Spinal cord (tissue), 10 donors: Measurements from ENCODE around the gene PPDPF. TPM values are rescaled to one million over a fixed set of nuclear protein-coding genes. Genes with fewer than 3 reads are reported as not detected.
"Not testable (repeated sequence)": the region's sequence is repeated elsewhere in the genome, so short reads cannot be mapped to it uniquely, and the experiment has no call there.

Source experiments
- DNase-seq, 6 donors: peaks; one replicate each; pipeline versions ENCODE4 v3.0.0 to v3.0.0-alpha.2; 2013 to 2015; ENCODE audit warnings: low spot score in 6 of 6, low read depth in 4 of 6
- H3K27ac ChIP-seq: one replicate; pipeline ENCODE4 v1.5.1; 2013; ENCODE audit warnings: low read depth, low read length, control low read depth
- H3K27me3 ChIP-seq: one replicate; pipeline ENCODE4 v1.6.1; 2013; ENCODE audit warnings: low read length; ENCODE audit not compliant: control insufficient read depth, insufficient read depth
- H3K36me3 ChIP-seq: one replicate; pipeline ENCODE4 v1.6.1; 2013; ENCODE audit warnings: low read length; ENCODE audit not compliant: control insufficient read depth, insufficient read depth
- H3K4me1 ChIP-seq: one replicate; pipeline ENCODE4 v1.6.1; 2013; ENCODE audit warnings: low read length; ENCODE audit not compliant: control insufficient read depth, insufficient read depth
- H3K4me3 ChIP-seq: one replicate; pipeline ENCODE4 v1.5.1; 2013; ENCODE audit warnings: low read depth, low read length, control low read depth
- H3K9me3 ChIP-seq: one replicate; pipeline ENCODE4 v1.6.1; 2013; ENCODE audit warnings: low read length; ENCODE audit not compliant: control insufficient read depth, insufficient read depth
- WGBS: methylation state at CpG from one replicate; pipeline ENCODE4 v1.1.5; 2013; ENCODE audit warnings: missing lambda C conversion rate; ENCODE audit not compliant: insufficient coverage; 5-methylcytosine and 5-hydroxymethylcytosine counted together
- polyA plus RNA-seq, 2 donors: library from polyadenylated mRNA; unstranded; fragments of 120-200 nt; gene quantifications; one replicate each; pipeline ENCODE4 v1.2.1, GENCODE V29; 2013; ENCODE audit not compliant: insufficient read length in 2 of 2
- total RNA-seq, 2 donors: library from RNA; depleted of rRNA in 1 of 2; stranded (reverse); fragments of 120-200 nt in 1 of 2; fragments of >200 nt in 1 of 2; gene quantifications; one replicate each; pipeline versions ENCODE4 v1.2.3 to v1.2.4, GENCODE V29; 2013 to 2014
- donor health status: healthy.

PPDPF gene
- total and polyA plus RNA-seq, 4 donors = 19.9 to 467 (median 266) TPM

DNA sequence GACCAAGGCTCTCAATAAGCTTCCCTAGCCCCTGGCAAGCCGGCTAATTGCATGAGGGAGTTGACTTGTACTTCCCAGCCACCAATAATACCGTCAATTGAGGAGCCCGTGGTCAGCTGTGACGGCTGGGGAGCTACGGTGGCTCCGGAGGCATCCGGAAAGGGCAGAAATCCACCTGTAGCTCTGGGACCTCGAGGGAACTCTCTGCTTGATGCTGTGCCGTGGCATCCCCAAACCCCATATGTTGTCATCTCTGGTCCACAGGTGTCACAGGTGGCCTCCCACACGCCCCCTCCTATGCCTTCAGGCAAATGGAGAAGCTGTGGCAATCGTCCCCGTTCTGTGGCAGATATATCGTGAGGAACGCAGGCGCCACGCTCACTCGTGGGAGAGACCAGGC, 42.6 kb upstream of the PPDPF start:
- 76% methylated on average over 15 of the region's 17 CpGs for WGBS
- no peaks in the 10 kb centered on the region for H3K9me3 ChIP-seq
- H3K4me3 ChIP-seq = no peak overlapping the region
- no peak overlapping the region for H3K27ac ChIP-seq
- peaks cover 2% of the 10 kb centered on the region for H3K36me3 ChIP-seq
- H3K27me3 ChIP-seq = peaks cover 25% of the 10 kb centered on the region
- no peak for DNase-seq
- H3K4me1 ChIP-seq = peaks cover 50% of the 10 kb centered on the region

DNA sequence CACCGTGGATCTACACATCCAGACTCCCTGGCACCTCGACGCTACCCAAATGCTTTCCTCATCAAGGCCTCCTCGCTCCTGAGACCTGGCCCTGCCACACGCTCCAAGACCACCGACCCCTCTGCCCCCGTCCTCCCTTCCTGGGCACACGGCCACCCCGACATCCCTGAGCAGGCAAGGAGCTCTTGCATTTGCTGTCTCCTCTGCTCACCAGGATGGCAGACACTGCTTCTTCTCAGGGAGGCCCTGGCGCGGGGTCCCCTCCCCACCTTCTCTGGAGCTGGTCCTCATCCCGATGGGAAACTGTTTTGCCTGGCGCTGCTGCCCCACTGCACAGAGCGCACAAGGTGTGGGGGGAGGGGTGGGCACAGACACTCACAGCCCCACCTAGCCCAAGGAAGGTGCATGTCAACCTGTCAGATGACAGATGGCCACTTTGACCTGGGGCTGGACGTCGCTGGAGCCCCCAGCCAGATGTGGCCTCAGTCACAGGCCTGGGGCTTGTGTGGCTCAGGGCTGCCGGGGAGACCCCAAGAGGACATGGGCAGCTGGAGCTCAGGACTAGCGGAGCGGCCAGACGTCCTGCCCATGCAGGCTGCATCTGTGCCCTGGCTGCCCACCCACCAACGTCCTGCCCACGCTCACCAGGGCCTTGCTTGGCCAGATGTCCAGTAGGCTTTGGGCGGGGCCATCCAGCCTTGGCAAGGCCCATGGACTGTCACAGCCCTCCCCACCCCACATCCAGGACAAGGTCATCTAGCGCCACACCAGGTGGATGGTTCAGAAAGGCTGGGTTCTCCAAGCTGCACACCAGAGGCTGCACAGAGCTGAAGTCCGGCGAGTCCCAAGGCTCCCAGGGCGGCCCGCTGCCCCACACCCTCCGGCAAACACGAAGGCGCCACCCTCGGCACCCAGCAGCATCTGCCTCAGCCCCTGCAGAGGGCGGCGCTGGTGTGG, 41.9 kb upstream of the PPDPF start:
- Histone ChIP-seq H3K27me3 (peaks cover 19% of the 10 kb centered on the region), H3K36me3 (peaks cover 2% of the 10 kb centered on the region), H3K4me1 (peaks cover 50% of the 10 kb centered on the region), H3K27ac (no peak overlapping the region), H3K4me3 (no peak overlapping the region), H3K9me3 (no peaks in the 10 kb centered on the region)
- 89% methylated on average over 32 of the region's 34 CpGs for WGBS
- no peak for DNase-seq

DNA sequence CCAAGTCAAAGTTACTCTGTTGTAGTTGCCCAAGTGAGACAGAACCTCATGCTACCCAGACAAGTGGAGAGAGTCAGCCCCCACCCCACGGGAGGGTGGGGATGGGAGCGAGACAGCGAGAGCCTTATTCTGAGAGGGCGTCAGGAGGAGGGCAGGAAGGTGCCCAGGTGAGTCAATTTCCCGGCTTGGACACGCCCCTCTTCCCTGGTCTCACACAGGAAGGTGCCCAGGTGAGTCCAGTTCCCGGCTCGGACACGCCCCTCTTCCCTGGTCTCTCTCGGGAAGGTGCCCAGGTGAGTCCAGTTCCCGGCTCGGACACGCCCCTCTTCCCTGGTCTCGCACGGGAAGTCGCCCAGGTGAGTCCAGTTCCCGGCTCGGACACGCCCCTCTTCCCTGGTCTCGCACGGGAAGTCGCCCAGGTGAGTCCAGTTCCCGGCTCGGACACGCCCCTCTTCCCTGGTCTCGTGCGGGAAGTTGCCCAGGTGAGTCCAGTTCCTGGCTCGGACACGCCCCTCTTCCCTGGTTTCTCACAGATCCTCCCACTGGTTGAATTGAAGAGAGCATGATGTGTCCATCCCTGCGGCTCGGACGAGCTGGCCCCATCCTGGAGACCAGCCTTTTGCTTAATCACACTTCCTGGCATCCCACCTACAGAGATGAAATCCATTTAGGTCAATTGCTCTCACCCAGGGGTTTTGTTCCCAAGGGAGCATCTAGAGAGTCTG, 40.7 kb upstream of the PPDPF start:
- H3K27ac ChIP-seq = not testable (repeated sequence)
- 67% methylated on average over 28 of the region's 32 CpGs for WGBS
- H3K27me3 ChIP-seq = peaks cover 12% of the 10 kb centered on the region

DNA sequence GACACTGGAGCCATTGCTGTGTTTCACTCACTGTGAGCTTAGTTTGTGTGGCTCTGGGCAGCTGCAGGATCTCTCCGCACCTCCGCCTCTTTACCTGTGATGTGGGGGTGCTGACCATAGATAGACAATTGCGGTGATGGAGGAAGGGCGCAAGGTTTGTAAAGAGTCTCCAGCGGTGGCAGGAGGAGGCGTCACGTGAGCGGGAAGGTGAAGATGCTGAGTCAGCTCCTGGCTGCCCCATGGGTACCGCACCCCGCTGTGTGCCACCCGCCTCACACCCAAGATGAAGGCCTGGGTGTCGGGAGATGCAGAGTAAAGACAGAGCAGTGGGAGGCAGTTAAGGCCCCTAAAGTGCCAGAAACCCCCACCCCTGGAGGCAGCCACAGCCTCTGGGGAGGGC, 39.1 kb upstream of the PPDPF start:
- Histone ChIP-seq H3K27ac (no peak overlapping the region), H3K4me1 (peaks cover 41% of the 10 kb centered on the region), H3K27me3 (no peaks in the 10 kb centered on the region), H3K9me3 (no peaks in the 10 kb centered on the region), H3K36me3 (peaks cover 5% of the 10 kb centered on the region), H3K4me3 (no peak overlapping the region)
- DNase-seq = no peak
- 72% methylated on average over 8 of the region's 12 CpGs for WGBS

More for the DNA sequence above, 40.7 kb upstream of the PPDPF start:
- not testable (repeated sequence) for DNase-seq, H3K4me3 ChIP-seq, H3K9me3 ChIP-seq, H3K36me3 ChIP-seq
- H3K4me1 ChIP-seq = peaks cover 47% of the 10 kb centered on the region

DNA sequence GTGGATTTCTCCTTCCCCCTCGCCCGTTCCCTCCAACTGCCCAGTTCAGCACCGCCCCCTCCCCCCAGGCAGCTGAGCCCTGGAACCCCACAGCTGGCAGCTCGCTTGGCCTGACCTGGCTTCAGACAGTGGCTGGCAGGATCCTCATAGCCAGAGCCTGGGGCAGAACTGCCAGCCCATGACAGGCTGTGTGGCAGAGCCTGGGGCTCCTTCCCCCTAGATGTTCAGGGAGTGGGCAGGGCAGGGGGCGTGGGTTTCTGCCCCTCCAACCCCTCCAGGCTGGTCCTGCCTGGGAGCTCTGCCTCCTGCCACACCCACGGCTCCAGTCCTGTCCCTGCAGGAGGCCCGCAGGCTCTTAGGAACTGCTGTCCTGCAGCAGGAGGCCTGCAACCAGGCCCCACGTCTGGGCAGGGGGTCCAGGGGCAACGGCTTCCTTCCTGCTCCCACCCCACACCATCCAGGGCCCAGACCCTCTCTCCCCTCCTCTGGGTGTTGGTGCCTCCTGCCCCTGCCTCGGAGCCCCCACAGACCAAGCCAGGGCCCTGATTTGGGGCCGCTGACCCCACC, 38.5 kb upstream of the PPDPF start:
- Histone ChIP-seq H3K9me3 (no peaks in the 10 kb centered on the region), H3K36me3 (peaks cover 9% of the 10 kb centered on the region), H3K4me1 (peaks cover 39% of the 10 kb centered on the region), H3K27ac (no peak overlapping the region), H3K27me3 (peaks cover under 1% of the 10 kb centered on the region), H3K4me3 (no peak overlapping the region)
- 50% methylated on average over 11 of the region's 11 CpGs for WGBS
- DNase-seq = no peak

DNA sequence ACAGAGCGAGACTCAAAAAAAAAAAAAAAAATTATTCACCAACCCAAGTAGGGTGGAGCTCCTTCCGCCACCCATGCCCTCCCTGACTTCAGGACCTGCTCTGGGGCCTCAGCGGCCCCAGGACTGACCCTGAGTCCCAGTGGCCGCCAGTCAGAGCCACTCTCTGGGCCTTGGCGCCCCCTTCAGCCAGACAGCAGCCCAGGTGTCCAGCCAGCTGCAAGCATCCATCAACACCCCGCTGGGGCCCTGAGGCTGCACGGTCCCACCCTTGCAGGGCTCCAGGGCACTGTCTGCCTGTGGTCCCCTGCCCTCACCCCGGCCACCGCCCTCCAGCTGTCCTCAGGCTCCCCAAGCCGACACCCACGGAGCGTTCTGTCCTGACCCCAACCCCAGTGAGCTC, 36.7 kb upstream of the PPDPF start:
- WGBS = 65% methylated on average over 12 of the region's 12 CpGs

DNA sequence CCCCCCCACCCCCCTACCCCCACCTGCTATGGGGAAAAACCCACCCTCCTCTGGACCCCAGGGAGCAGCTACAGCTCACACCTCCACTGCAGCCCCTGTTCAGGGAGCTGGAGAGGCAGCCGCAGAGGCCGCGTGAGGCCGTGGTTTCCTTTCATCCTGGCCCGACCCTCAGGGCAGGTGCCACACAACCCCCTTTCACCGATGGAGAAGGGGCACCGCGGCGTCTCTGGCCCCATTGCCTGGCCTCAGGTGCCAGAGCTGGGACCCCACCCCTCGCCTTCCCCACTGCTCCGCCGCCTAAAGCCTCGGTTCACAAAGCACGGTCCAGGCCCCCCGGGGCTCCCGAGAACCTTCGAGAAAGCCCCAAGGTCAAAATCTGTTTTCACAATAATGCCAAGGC, 36.3 kb upstream of the PPDPF start:
- Histone ChIP-seq H3K36me3 (peaks cover 26% of the 10 kb centered on the region), H3K9me3 (no peaks in the 10 kb centered on the region), H3K4me1 (peaks cover 40% of the 10 kb centered on the region), H3K27me3 (peaks cover 11% of the 10 kb centered on the region), H3K4me3 (no peak overlapping the region), H3K27ac (no peak overlapping the region)
- DNase-seq = no peak
- 56% methylated on average over 14 of the region's 17 CpGs for WGBS

More for the DNA sequence above, 36.7 kb upstream of the PPDPF start:
- Histone ChIP-seq H3K27ac (no peak overlapping the region), H3K27me3 (peaks cover 9% of the 10 kb centered on the region), H3K4me3 (no peak overlapping the region), H3K9me3 (no peaks in the 10 kb centered on the region), H3K4me1 (peaks cover 37% of the 10 kb centered on the region), H3K36me3 (peaks cover 22% of the 10 kb centered on the region)
- DNase-seq = no peak

DNA sequence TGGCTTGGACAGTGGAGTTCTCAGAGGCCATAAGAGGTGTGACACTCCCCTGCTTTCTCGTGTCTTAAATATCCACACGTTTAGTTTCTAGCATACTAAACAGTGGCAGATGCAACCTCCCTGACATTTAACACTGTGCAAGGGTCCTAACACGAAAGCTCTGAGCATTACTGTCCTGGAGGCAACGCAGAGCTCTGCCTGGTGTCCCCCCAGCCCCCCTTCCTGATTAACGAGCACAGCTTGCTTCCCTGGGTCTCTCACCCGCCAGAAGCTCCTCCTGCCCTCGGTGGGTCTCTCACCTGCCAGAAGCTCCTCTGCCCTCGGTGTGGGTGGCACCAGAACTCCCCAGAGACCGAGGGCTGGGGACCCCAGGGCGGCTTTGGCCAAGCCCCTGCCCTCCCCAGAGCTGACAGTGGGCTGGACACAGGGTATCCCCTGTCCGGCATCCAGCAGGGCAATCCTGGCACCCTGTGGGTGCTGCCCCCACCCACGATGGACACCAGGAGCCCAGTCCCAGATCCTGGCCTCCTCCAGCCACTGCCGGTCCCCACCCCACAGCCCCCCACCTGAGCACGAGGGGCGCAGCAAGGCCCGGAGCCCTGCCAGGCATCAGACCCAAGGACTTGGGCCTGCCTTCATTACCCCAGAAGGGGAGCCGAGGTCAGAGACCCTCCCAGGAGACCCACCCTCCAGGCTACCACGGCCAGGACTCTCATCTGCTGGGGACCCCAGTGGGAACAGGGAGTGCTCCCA, 35.7 kb upstream of the PPDPF start:
- H3K27ac ChIP-seq = no peak overlapping the region
- no peak overlapping the region for H3K4me3 ChIP-seq
- H3K27me3 ChIP-seq = peaks cover 11% of the 10 kb centered on the region
- 65% methylated on average over 18 of the region's 18 CpGs for WGBS
- peaks cover 40% of the 10 kb centered on the region for H3K4me1 ChIP-seq
- no peaks in the 10 kb centered on the region for H3K9me3 ChIP-seq
- DNase-seq = no peak
- H3K36me3 ChIP-seq = peaks cover 31% of the 10 kb centered on the region

DNA sequence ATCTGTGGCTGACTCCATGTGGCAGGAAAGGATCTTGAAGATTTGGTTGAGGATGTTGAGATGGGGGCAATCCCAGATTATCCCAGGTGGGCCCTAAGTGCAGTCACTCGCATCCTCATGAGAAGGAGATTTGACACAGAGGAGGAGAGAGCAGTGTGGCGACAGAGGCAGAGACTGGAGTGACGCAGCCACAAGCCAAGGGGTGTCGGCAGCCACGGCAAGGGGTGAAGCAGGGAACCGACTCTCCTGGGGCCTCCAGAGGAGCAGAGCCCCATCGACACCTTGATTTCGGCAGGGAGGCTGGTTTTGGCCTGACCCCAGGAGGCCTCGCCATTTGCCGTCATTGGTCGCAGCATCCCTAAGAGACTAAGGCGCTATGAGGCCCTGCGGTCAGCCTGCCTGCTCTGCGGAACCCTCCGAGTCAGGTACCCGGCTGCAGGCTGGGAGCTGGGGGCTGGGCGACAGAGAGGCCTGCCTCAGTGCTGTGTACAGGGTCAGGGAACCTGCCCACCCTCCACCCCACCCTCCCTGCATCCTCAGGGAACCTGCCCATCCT, 34.2 kb upstream of the PPDPF start:
- H3K4me3 ChIP-seq = no peak overlapping the region
- no peak overlapping the region for H3K27ac ChIP-seq
- WGBS = 92% methylated on average over 17 of the region's 17 CpGs
- H3K4me1 ChIP-seq = peaks cover 40% of the 10 kb centered on the region
- H3K9me3 ChIP-seq = no peaks in the 10 kb centered on the region
- no peak for DNase-seq
- H3K36me3 ChIP-seq = peaks cover 44% of the 10 kb centered on the region
- H3K27me3 ChIP-seq = peaks cover 11% of the 10 kb centered on the region
